Loucy (cell line): Measurements from ENCODE around the gene PPP4R4.

Source experiments
- H2AFZ ChIP-seq: fragments of 200-600 bp; sonication (generic); 2 replicates; pipeline ENCODE4 v1.6.0; 2016; ENCODE audit warnings: antibody characterized with exemption, mild to moderate bottlenecking, low read length, moderate library complexity
- H3F3A ChIP-seq: fragments of 200-600 bp; 2 replicates; pipeline ENCODE4 v1.6.0; 2016; ENCODE audit warnings: antibody characterized with exemption, low read depth, mild to moderate bottlenecking
- H3K27me3 ChIP-seq: fragments of 200-600 bp; sonication (generic); 2 replicates; pipeline ENCODE4 v1.6.1; 2014; ENCODE audit warnings: low read length, mild to moderate bottlenecking; ENCODE audit not compliant: insufficient read depth, poor library complexity, severe bottlenecking
- H3K36me3 ChIP-seq: fragments of 200-600 bp; sonication (generic); 2 replicates; pipeline ENCODE4 v1.6.1; 2016; ENCODE audit warnings: low read length; ENCODE audit not compliant: insufficient read depth
- H3K4me1 ChIP-seq: fragments of 200-600 bp; sonication (generic); 2 replicates; pipeline ENCODE4 v1.5.1; 2014; ENCODE audit warnings: low read length, mild to moderate bottlenecking; ENCODE audit not compliant: insufficient read depth, poor library complexity, severe bottlenecking
- H3K4me2 ChIP-seq: fragments of 200-600 bp; sonication (generic); 2 replicates; pipeline ENCODE4 v1.6.0; 2014; ENCODE audit warnings: antibody characterized with exemption, low read length, low read depth, mild to moderate bottlenecking; ENCODE audit not compliant: poor library complexity, severe bottlenecking
- H3K4me3 ChIP-seq: fragments of 200-600 bp; sonication (generic); 2 replicates; pipeline ENCODE4 v1.5.1; 2014; ENCODE audit warnings: low read length, mild to moderate bottlenecking, mixed read lengths; ENCODE audit not compliant: poor library complexity, severe bottlenecking
- H3K79me2 ChIP-seq: fragments of 200-600 bp; sonication (generic); 2 replicates; pipeline ENCODE4 v1.6.1; 2014; ENCODE audit warnings: low read length; ENCODE audit not compliant: insufficient read depth
- H3K9ac ChIP-seq: fragments of 200-600 bp; sonication (generic); 2 replicates; pipeline ENCODE4 v1.6.0; 2014; ENCODE audit warnings: mild to moderate bottlenecking, low read depth, low read length, moderate library complexity; ENCODE audit not compliant: poor library complexity, severe bottlenecking
- H3K9me2 ChIP-seq: fragments of 200-600 bp; sonication (generic); replicated peaks from 2 replicates; pipeline ENCODE4 v1.6.1; 2016; ENCODE audit warnings: low read depth, low read length, mixed read lengths
- H3K9me3 ChIP-seq: fragments of 200-600 bp; sonication (generic); 2 replicates; pipeline ENCODE4 v1.6.1; 2014; ENCODE audit warnings: mild to moderate bottlenecking, antibody characterized with exemption, low read length, low read depth; ENCODE audit not compliant: insufficient read depth
- H4K20me1 ChIP-seq: fragments of 200-600 bp; sonication (generic); 2 replicates; pipeline ENCODE4 v1.6.0; 2014; ENCODE audit warnings: antibody characterized with exemption, low read length, mild to moderate bottlenecking; ENCODE audit not compliant: insufficient read depth, poor library complexity, severe bottlenecking
- CTCF ChIP-seq: fragments of 200-600 bp; sonication (generic); conservative IDR thresholded peaks from 2 replicates; pipeline ENCODE4 v1.5.1; 2014; ENCODE audit warnings: mild to moderate bottlenecking, antibody characterized with exemption, low read length
- EZH2phosphoT487 ChIP-seq: fragments of 200-600 bp; IDR thresholded peaks from 2 replicates; pipeline ENCODE4 v1.6.1; 2018; ENCODE audit warnings: antibody characterized with exemption, mild to moderate bottlenecking, moderate library complexity, borderline replicate concordance

PPP4R4 gene

DNA sequence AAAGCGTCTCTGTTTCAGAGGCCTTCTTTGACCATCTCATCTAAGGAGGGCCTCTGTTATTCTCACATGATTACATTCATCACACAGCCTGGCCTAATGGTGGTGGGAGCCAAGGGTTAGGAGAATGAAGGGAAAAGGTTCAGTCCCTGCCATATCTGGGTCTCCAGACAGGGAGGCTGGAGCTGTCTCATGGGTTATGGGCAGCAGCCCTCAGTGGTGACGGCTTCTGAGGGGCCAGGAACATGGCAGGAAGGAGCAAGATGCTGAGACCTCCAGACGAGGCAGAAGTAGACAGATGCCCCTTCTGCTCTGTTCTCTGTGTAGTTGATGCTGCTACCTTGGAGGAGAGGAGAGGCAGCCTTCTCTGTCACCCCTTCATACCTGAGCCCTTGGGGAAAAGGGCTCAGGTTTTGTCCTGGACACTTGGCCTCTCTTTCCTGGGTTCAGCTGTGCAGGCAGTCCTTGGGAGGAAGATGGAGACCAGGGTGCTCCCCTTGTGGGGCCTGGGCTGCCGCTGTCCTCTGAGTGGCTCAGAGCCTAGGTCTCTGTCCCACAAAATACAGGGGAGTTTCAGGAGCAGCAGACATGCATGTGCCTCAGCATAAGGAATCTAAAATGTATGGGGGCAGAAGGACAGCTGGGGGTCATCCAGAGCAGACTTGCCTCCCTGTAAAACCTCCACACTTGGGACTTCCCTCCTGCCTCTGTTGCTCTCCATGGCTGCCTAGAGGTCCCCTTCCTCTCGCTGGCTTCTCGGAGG lies 48.3 kb upstream of the PPP4R4 start:
- Histone ChIP-seq H3K27me3 (no peaks in the 10 kb centered on the region), H3K9ac (no peak overlapping the region), H3F3A (no peaks in the 10 kb centered on the region), H4K20me1 (no peaks in the 10 kb centered on the region), H3K9me3 (no peaks in the 10 kb centered on the region), H3K9me2 (no peaks in the 10 kb centered on the region), H3K4me2 (no peak overlapping the region), H3K4me3 (no peak overlapping the region), H3K36me3 (no peaks in the 10 kb centered on the region), H3K4me1 (peaks cover 5% of the 10 kb centered on the region), H2AFZ (no peak overlapping the region), H3K79me2 (no peaks in the 10 kb centered on the region)
- TF ChIP-seq EZH2phosphoT487: no peak
- TF ChIP-seq CTCF: no peak

DNA sequence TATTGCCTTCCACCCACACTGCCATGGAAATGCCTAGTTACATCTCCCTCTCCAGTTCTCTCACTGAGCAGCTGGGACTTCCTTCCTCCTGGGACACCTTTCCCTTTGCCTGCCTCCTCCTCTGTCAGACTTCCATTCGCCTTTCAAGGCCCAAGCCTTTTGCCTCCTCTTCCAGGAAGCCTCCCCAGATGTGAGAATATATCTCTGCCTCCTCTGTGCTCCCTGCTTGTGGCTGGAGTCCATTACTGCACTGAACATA lies 47.8 kb upstream of the PPP4R4 start:
- H3K9ac ChIP-seq: no peak overlapping the region
- H3K79me2 ChIP-seq: no peaks in the 10 kb centered on the region
- H3K36me3 ChIP-seq: no peaks in the 10 kb centered on the region
- no peaks in the 10 kb centered on the region for H4K20me1 ChIP-seq
- TF ChIP-seq EZH2phosphoT487 (no peak), CTCF (no peak)
- no peaks in the 10 kb centered on the region for H3K9me2 ChIP-seq
- no peaks in the 10 kb centered on the region for H3K9me3 ChIP-seq
- no peak overlapping the region for H2AFZ ChIP-seq
- peaks cover 5% of the 10 kb centered on the region for H3K4me1 ChIP-seq
- H3K4me3 ChIP-seq: no peak overlapping the region
- H3F3A ChIP-seq: no peaks in the 10 kb centered on the region
- no peak overlapping the region for H3K4me2 ChIP-seq
- no peaks in the 10 kb centered on the region for H3K27me3 ChIP-seq

GRCh38 chr14:94126800-94127199 lies 47.3 kb upstream of the PPP4R4 start:
- Histone ChIP-seq H3K9me2 (no peaks in the 10 kb centered on the region), H3K4me1 (peaks cover 5% of the 10 kb centered on the region), H3K4me2 (no peak overlapping the region), H2AFZ (no peak overlapping the region), H3K9ac (no peak overlapping the region), H3K79me2 (no peaks in the 10 kb centered on the region), H4K20me1 (no peaks in the 10 kb centered on the region), H3K27me3 (no peaks in the 10 kb centered on the region), H3K9me3 (no peaks in the 10 kb centered on the region), H3K4me3 (no peak overlapping the region), H3K36me3 (no peaks in the 10 kb centered on the region), H3F3A (no peaks in the 10 kb centered on the region)
- TF ChIP-seq CTCF (no peak), EZH2phosphoT487 (no peak)
